Hepatocyte (in vitro differentiated cells): Measurements from ENCODE around the gene SLC30A1. TPM values are rescaled to one million over a fixed set of nuclear protein-coding genes. Genes with fewer than 3 reads are reported as not detected.

ENCODE experiments used
- DNase-seq: peaks from one replicate; pipeline ENCODE4 v3.0.0-alpha.2; 2016; ENCODE audit warnings: low spot score
- H2AFZ ChIP-seq: fragments of 200-600 bp; sonication (generic); 2 replicates; pipeline ENCODE4 v1.6.0; 2016; ENCODE audit warnings: antibody characterized with exemption, mild to moderate bottlenecking
- H3K27ac ChIP-seq: fragments of 200-600 bp; sonication (generic); 2 replicates; pipeline ENCODE4 v1.5.1; 2016; ENCODE audit warnings: mild to moderate bottlenecking
- H3K27me3 ChIP-seq: fragments of 200-600 bp; sonication (generic); 2 replicates; pipeline ENCODE4 v1.6.1; 2016
- H3K36me3 ChIP-seq: fragments of 200-600 bp; sonication (generic); replicated peaks from 2 replicates; pipeline ENCODE4 v1.5.1; 2016; ENCODE audit warnings: low read depth; ENCODE audit not compliant: insufficient read depth
- H3K4me1 ChIP-seq: fragments of 200-600 bp; sonication (generic); 2 replicates; pipeline ENCODE4 v1.5.1; 2016; ENCODE audit warnings: mild to moderate bottlenecking, moderate library complexity; ENCODE audit not compliant: insufficient read depth
- H3K4me2 ChIP-seq: fragments of 200-600 bp; sonication (generic); 2 replicates; pipeline ENCODE4 v1.6.0; 2016
- H3K4me3 ChIP-seq: fragments of 200-600 bp; sonication (generic); 2 replicates; pipeline ENCODE4 v1.5.1; 2016; ENCODE audit warnings: mild to moderate bottlenecking
- H3K79me2 ChIP-seq: fragments of 200-600 bp; sonication (generic); 2 replicates; pipeline ENCODE4 v1.6.0; 2017; ENCODE audit warnings: mild to moderate bottlenecking
- H3K9me2 ChIP-seq: fragments of 200-600 bp; sonication (generic); replicated peaks from 2 replicates; pipeline ENCODE4 v1.6.0; 2017; ENCODE audit warnings: mild to moderate bottlenecking; ENCODE audit not compliant: insufficient read depth
- H3K9me3 ChIP-seq: fragments of 200-600 bp; sonication (generic); 2 replicates; pipeline ENCODE4 v1.5.1; 2016; ENCODE audit warnings: low read depth, mild to moderate bottlenecking
- H4K20me1 ChIP-seq: fragments of 200-600 bp; sonication (generic); 2 replicates; pipeline ENCODE4 v1.6.0; 2016; ENCODE audit warnings: mild to moderate bottlenecking; ENCODE audit not compliant: insufficient read depth, poor library complexity, severe bottlenecking
- CTCF ChIP-seq: fragments of 200-600 bp; sonication (generic); IDR thresholded peaks from 2 replicates; pipeline ENCODE4 v1.5.1; 2016; ENCODE audit warnings: antibody characterized with exemption, mild to moderate bottlenecking; ENCODE audit not compliant: poor library complexity
- EZH2 ChIP-seq: fragments of 200-600 bp; sonication (generic); IDR thresholded peaks from 2 replicates; pipeline ENCODE4 v1.6.1; 2016; ENCODE audit warnings: antibody characterized with exemption, mild to moderate bottlenecking, borderline replicate concordance
- EZH2phosphoT487 ChIP-seq: fragments of 200-600 bp; sonication (generic); IDR thresholded peaks from one replicate; pipeline ENCODE4 v1.6.1; 2018; ENCODE audit warnings: antibody characterized with exemption, mild to moderate bottlenecking, low read depth, moderate library complexity; ENCODE audit not compliant: unreplicated experiment, severe bottlenecking
- WGBS: methylation state at CpG from one replicate; pipeline ENCODE4 v1.1.6; 2016; ENCODE audit warnings: low lambda C conversion rate; ENCODE audit errors: missing lambda C conversion rate; 5-methylcytosine and 5-hydroxymethylcytosine counted together
- polyA plus RNA-seq: library from polyadenylated mRNA; unstranded; fragments of >200 nt; fragmentation: Nextera tagmentation; extraction: Ambion mirVana; gene quantifications from 2 replicates; pipeline ENCODE4 v1.2.1, GENCODE V29; 2016
- total RNA-seq: library from RNA; depleted of rRNA; stranded (reverse); fragments of >200 nt; gene quantifications from 2 replicates; pipeline ENCODE4 v1.2.3, GENCODE V29; 2014

SLC30A1 gene
- total and polyA plus RNA-seq, 2 experiments from 2014 or later = 31.3 to 87.2 TPM

- no peak overlapping the region for H3K27ac ChIP-seq
- no peaks in the 10 kb centered on the region for H4K20me1 ChIP-seq
- no peak for DNase-seq
- TF ChIP-seq EZH2 (no peak), EZH2phosphoT487 (no peak), CTCF (no peak)
- WGBS = 78% methylated on average over 4 of the region's 4 CpGs
- no peak overlapping the region for H3K4me3 ChIP-seq
- no peaks in the 10 kb centered on the region for H3K9me3 ChIP-seq
- H3K4me1 ChIP-seq = peaks cover 8% of the 10 kb centered on the region
- H3K27me3 ChIP-seq = no peaks in the 10 kb centered on the region
- H2AFZ ChIP-seq = no peak overlapping the region
- no peaks in the 10 kb centered on the region for H3K79me2 ChIP-seq
- no peaks in the 10 kb centered on the region for H3K9me2 ChIP-seq
- H3K36me3 ChIP-seq = no peaks in the 10 kb centered on the region
- no peak overlapping the region for H3K4me2 ChIP-seq
Measured at GRCh38 chr1:211586538-211586937, 7.6 kb upstream of the SLC30A1 start.

DNA sequence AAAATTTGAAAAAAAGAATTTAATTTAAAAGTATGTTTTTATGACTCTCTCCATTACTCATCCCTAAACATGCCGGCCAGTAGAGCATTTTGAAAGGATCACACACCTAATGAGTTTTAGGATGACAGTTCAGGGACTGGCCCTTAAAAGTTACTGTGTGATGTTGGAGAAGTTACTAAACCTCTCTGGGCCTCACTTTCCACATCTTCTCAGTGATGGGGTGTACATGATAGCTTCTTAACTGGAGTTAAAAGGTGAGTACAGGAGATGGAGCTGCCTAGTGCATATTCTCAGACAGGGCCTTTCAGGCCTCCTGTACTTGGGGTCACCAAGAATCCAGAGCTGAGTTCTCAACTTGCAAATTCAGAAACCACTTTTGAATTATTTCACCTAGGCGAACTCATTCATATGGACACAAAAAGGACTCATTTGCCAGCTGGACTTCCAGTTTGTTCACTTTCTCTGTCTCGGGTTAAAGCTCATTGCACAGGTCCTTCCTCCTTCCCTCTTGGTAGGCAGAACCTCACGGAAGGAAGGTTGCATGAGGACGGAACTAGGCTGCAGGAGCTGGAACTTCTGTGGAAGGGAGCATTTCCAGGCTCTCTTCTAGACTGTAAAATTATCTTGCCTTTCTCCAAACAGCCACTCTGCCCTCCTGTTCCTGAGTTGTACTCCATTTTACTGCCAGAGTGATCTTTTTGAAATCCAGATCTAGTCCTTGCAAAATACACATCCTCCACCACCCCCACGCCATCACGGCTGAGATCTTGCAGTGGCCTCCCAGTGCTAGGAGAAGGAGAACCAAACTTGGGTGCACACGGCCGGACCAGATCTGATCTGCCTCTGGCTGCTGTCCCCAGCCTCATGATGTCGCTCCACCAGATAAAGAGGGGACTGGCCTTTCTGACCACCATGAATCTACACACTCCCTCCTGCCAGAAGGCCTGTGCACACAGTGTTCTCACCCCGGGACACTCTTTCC is 4.3 kb upstream of the SLC30A1 start:
- Histone ChIP-seq H3K4me2 (no peak overlapping the region), H3K27me3 (no peaks in the 10 kb centered on the region), H3K79me2 (peaks cover 2% of the 10 kb centered on the region), H3K9me2 (no peaks in the 10 kb centered on the region), H2AFZ (no peak overlapping the region), H4K20me1 (no peaks in the 10 kb centered on the region), H3K4me3 (no peak overlapping the region), H3K36me3 (no peaks in the 10 kb centered on the region), H3K4me1 (peaks cover 23% of the 10 kb centered on the region), H3K9me3 (no peaks in the 10 kb centered on the region), H3K27ac (peak overlapping the region; percentile 16)
- DNase-seq = no peak
- 85% methylated on average over 11 of the region's 11 CpGs for WGBS
- TF ChIP-seq CTCF (no peak), EZH2phosphoT487 (no peak), EZH2 (no peak)

GRCh38 chr1:211581526-211581925 is 2.6 kb upstream of the SLC30A1 start:
- H3K4me2 ChIP-seq = no peak overlapping the region
- WGBS = 64% methylated on average over 3 of the region's 3 CpGs
- DNase-seq = no peak
- H4K20me1 ChIP-seq = peaks cover 10% of the 10 kb centered on the region
- H3K27ac ChIP-seq = peak overlapping the region; percentile 66
- TF ChIP-seq CTCF (no peak), EZH2 (no peak), EZH2phosphoT487 (no peak)
- no peaks in the 10 kb centered on the region for H3K9me3 ChIP-seq
- no peaks in the 10 kb centered on the region for H3K9me2 ChIP-seq
- no peaks in the 10 kb centered on the region for H3K27me3 ChIP-seq
- H2AFZ ChIP-seq = no peak overlapping the region
- H3K4me1 ChIP-seq = peaks cover 23% of the 10 kb centered on the region
- H3K4me3 ChIP-seq = no peak overlapping the region
- peaks cover 20% of the 10 kb centered on the region for H3K79me2 ChIP-seq
- no peaks in the 10 kb centered on the region for H3K36me3 ChIP-seq
